GM23338 (cell line): ENCODE measurements around the gene STAMBP. TPM values are rescaled to one million over a fixed set of nuclear protein-coding genes. Genes with fewer than 3 reads are reported as not detected.

Source experiments
- polyA plus RNA-seq: library from polyadenylated mRNA; unstranded; fragments of >200 nt; fragmentation: Nextera tagmentation; extraction: Ambion mirVana; gene quantifications from 2 replicates; pipeline ENCODE4 v1.2.1, GENCODE V29; 2016
- total RNA-seq: library from RNA; depleted of rRNA; stranded (reverse); fragments of >200 nt; shearing (Covaris generic); gene quantifications from 2 replicates; pipeline ENCODE4 v1.2.3, GENCODE V29; 2014; rRNA removed
- TF ChIP-seq, protein P1 (sequence below): IDR thresholded peaks from 2 replicates; pipeline ENCODE4 v1.6.1; 2016; ENCODE audit warnings: antibody characterized with exemption
- TF ChIP-seq, protein P2 (sequence below): IDR thresholded peaks from one replicate; pipeline ENCODE4 v1.6.1; 2018; ENCODE audit warnings: antibody characterized with exemption; ENCODE audit not compliant: unreplicated experiment
- TF ChIP-seq, protein P3 (sequence below), 2 experiments: fragments of 200-600 bp in 1 of 2; sonication (generic) in 1 of 2; conservative IDR thresholded peaks; 2 replicates each; pipeline versions ENCODE4 v1.5.1 to v1.6.1; 2016 to 2017; ENCODE audit warnings: antibody characterized with exemption in 2 of 2, low read depth in 2 of 2, mild to moderate bottlenecking in 2 of 2, moderate library complexity in 1 of 2

Gene STAMBP
- total and polyA plus RNA-seq, 2 experiments from 2014 or later = 33.9 to 106 TPM

DNA sequence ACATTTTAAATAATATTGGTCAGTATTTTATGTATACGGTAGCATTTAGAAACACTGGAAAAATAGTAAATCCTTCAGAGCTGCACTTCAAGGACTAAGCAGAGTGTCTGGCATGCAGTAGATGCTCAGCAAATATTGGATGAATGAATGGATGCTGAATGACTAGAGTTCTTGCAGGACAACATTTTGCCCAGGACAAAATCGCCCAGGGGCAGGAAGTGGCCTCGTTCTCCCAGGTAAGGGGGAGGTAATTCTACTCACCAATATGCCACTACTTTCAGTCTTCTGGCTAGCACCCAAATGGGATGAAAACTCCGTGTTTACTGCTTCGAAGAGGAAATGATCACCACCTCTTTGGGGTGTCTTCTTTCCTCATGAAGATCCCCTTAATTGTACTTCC is 93.9 kb downstream of the STAMBP start (continued):
- TF ChIP-seq, protein P1, sequence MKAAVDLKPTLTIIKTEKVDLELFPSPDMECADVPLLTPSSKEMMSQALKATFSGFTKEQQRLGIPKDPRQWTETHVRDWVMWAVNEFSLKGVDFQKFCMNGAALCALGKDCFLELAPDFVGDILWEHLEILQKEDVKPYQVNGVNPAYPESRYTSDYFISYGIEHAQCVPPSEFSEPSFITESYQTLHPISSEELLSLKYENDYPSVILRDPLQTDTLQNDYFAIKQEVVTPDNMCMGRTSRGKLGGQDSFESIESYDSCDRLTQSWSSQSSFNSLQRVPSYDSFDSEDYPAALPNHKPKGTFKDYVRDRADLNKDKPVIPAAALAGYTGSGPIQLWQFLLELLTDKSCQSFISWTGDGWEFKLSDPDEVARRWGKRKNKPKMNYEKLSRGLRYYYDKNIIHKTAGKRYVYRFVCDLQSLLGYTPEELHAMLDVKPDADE = no peak
- TF ChIP-seq, protein P2, sequence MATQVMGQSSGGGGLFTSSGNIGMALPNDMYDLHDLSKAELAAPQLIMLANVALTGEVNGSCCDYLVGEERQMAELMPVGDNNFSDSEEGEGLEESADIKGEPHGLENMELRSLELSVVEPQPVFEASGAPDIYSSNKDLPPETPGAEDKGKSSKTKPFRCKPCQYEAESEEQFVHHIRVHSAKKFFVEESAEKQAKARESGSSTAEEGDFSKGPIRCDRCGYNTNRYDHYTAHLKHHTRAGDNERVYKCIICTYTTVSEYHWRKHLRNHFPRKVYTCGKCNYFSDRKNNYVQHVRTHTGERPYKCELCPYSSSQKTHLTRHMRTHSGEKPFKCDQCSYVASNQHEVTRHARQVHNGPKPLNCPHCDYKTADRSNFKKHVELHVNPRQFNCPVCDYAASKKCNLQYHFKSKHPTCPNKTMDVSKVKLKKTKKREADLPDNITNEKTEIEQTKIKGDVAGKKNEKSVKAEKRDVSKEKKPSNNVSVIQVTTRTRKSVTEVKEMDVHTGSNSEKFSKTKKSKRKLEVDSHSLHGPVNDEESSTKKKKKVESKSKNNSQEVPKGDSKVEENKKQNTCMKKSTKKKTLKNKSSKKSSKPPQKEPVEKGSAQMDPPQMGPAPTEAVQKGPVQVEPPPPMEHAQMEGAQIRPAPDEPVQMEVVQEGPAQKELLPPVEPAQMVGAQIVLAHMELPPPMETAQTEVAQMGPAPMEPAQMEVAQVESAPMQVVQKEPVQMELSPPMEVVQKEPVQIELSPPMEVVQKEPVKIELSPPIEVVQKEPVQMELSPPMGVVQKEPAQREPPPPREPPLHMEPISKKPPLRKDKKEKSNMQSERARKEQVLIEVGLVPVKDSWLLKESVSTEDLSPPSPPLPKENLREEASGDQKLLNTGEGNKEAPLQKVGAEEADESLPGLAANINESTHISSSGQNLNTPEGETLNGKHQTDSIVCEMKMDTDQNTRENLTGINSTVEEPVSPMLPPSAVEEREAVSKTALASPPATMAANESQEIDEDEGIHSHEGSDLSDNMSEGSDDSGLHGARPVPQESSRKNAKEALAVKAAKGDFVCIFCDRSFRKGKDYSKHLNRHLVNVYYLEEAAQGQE = no peak
- TF ChIP-seq, protein P3, sequence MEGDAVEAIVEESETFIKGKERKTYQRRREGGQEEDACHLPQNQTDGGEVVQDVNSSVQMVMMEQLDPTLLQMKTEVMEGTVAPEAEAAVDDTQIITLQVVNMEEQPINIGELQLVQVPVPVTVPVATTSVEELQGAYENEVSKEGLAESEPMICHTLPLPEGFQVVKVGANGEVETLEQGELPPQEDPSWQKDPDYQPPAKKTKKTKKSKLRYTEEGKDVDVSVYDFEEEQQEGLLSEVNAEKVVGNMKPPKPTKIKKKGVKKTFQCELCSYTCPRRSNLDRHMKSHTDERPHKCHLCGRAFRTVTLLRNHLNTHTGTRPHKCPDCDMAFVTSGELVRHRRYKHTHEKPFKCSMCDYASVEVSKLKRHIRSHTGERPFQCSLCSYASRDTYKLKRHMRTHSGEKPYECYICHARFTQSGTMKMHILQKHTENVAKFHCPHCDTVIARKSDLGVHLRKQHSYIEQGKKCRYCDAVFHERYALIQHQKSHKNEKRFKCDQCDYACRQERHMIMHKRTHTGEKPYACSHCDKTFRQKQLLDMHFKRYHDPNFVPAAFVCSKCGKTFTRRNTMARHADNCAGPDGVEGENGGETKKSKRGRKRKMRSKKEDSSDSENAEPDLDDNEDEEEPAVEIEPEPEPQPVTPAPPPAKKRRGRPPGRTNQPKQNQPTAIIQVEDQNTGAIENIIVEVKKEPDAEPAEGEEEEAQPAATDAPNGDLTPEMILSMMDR (conservative IDR thresholded peaks at IDR 0.05; ENCODE audit: low read depth in 2 of 2) = no peak

Other genes with a start within 250 kb of the STAMBP start
- gene NAT8, start 186.5 kb upstream of the STAMBP start, total RNA-seq = not detected in 2 replicates
- not detected in 2 replicates for gene NAT8, start 186.5 kb upstream of the STAMBP start, polyA plus RNA-seq
- gene TPRKB, start 91.6 kb upstream of the STAMBP start, total RNA-seq = 31.2 and 39.5 TPM in 2 replicates
- 167 and 186 TPM in 2 replicates for gene TPRKB, start 91.6 kb upstream of the STAMBP start, polyA plus RNA-seq
- gene DUSP11, start 48.9 kb upstream of the STAMBP start, total RNA-seq = 19.1 and 23.3 TPM in 2 replicates
- 21.0 TPM in 2 replicates for gene DUSP11, start 48.9 kb upstream of the STAMBP start, polyA plus RNA-seq
- gene C2orf78, start 44.8 kb upstream of the STAMBP start, total RNA-seq = 0.14 TPM in 1 of 2 replicates, not detected in the other
- 0.14 and 0.18 TPM in 2 replicates for gene C2orf78, start 44.8 kb upstream of the STAMBP start, polyA plus RNA-seq
- gene ACTG2, start 64.0 kb downstream of the STAMBP start, total RNA-seq = 8.5 and 8.8 TPM in 2 replicates
- 6.3 and 8.0 TPM in 2 replicates for gene ACTG2, start 64.0 kb downstream of the STAMBP start, polyA plus RNA-seq
- 57.2 and 68.4 TPM in 2 replicates for gene DGUOK, start 97.9 kb downstream of the STAMBP start, total RNA-seq
- 287 and 292 TPM in 2 replicates for gene DGUOK, start 97.9 kb downstream of the STAMBP start, polyA plus RNA-seq
- gene TET3, start 155.9 kb downstream of the STAMBP start, total RNA-seq = 18.3 and 19.9 TPM in 2 replicates
- gene TET3, start 155.9 kb downstream of the STAMBP start, polyA plus RNA-seq = 3.6 and 3.8 TPM in 2 replicates